ENCODE results near the gene KAZN.

Gene KAZN

GRCh38 chr1:15098176-15099125 is 500.0 kb downstream of the KAZN start:
- ChIA-PET CTCF (interaction anchor here (0.6 to 1.9 kb wide), 13 partner anchors 8 to 1136 kb away, joined by 3 to 9 read pairs (median 3); no protein-coding TSS in a partner anchor), POLR2A (interaction anchor here (0.7 kb wide), 1 partner anchor 9 kb away, joined by 4 read pairs; no protein-coding TSS in a partner anchor)
- Histone ChIP-seq H3K9me3 (ENCODE audit: control insufficient read depth, insufficient read depth, low read depth, low read length) (no peaks in the 10 kb centered on the region), H3K27ac (ENCODE audit: extremely low read depth, low read depth, low read length) (no peak overlapping the region), H3K4me3 (ENCODE audit: low read depth, low read length) (no peak overlapping the region), H3K36me3 (ENCODE audit: control insufficient read depth in 2 of 2, insufficient read depth in 1 of 2, low read length in 2 of 2) (no peaks in the 10 kb centered on the region), H3K4me1 (ENCODE audit: control insufficient read depth, insufficient read depth, low read length) (no peaks in the 10 kb centered on the region)
- TF ChIP-seq ZNF146 (tag by site-specific recombination; IDR thresholded peaks at IDR 0.05) (no peak), ZNF24 (tag by site-specific recombination; IDR thresholded peaks at IDR 0.05) (no peak), ZNF707 (tag by site-specific recombination; IDR thresholded peaks at IDR 0.05) (no peak), ZBTB1 (tag by site-specific recombination; IDR thresholded peaks at IDR 0.05) (no peak), GLIS2 (tag by site-specific recombination; IDR thresholded peaks at IDR 0.05) (no peak), ZBTB10 (tag by site-specific recombination; IDR thresholded peaks at IDR 0.05) (no peak), ZNF677 (tag by site-specific recombination; IDR thresholded peaks at IDR 0.05) (no peak), ZNF202 (tag by site-specific recombination; IDR thresholded peaks at IDR 0.05; ENCODE audit: borderline replicate concordance) (no peak), ZNF544 (tag by site-specific recombination; IDR thresholded peaks at IDR 0.05) (no peak), ZNF398 (tag by site-specific recombination; IDR thresholded peaks at IDR 0.05) (no peak), ZNF510 (tag by site-specific recombination; IDR thresholded peaks at IDR 0.05; ENCODE audit: insufficient replicate concordance) (no peak), ZBTB17 (tag by site-specific recombination; IDR thresholded peaks at IDR 0.05) (no peak), ZNF830 (tag by site-specific recombination; IDR thresholded peaks at IDR 0.05; ENCODE audit: low read depth) (no peak)
- TF ChIP-seq, protein P1, sequence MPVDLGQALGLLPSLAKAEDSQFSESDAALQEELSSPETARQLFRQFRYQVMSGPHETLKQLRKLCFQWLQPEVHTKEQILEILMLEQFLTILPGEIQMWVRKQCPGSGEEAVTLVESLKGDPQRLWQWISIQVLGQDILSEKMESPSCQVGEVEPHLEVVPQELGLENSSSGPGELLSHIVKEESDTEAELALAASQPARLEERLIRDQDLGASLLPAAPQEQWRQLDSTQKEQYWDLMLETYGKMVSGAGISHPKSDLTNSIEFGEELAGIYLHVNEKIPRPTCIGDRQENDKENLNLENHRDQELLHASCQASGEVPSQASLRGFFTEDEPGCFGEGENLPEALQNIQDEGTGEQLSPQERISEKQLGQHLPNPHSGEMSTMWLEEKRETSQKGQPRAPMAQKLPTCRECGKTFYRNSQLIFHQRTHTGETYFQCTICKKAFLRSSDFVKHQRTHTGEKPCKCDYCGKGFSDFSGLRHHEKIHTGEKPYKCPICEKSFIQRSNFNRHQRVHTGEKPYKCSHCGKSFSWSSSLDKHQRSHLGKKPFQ (tag by site-specific recombination; IDR thresholded peaks at IDR 0.05), result no peak
- TF ChIP-seq, protein P2, sequence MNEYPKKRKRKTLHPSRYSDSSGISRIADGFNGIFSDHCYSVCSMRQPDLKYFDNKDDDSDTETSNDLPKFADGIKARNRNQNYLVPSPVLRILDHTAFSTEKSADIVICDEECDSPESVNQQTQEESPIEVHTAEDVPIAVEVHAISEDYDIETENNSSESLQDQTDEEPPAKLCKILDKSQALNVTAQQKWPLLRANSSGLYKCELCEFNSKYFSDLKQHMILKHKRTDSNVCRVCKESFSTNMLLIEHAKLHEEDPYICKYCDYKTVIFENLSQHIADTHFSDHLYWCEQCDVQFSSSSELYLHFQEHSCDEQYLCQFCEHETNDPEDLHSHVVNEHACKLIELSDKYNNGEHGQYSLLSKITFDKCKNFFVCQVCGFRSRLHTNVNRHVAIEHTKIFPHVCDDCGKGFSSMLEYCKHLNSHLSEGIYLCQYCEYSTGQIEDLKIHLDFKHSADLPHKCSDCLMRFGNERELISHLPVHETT (tag by site-specific recombination; IDR thresholded peaks at IDR 0.05), result no peak

All from HEK293 (cell line).